Measurements from ENCODE around the gene TTC38.
A peak's percentile ranks its signal among the peaks of the same experiment; 100 is the strongest.

Gene TTC38

DNA sequence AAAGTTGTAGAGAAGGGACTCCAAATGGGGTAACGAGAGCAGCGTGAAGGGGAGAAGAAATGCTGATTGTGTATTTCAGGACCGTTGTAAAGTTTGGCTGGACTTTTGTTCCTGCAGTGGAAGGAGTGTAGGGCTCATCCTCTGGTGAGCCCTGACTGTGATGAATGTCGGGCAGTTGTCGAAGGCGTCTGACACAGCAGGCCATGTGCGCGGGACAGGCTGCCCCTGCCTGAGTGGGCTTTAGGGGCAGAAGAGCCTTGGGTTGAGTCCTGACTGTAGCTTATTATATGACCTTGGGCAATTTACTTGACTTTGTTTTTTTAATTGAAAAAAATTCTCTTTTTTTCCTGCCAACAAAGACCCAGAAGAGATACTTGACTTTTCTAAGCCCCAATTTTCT, 70.8 kb downstream of the TTC38 start:
- H3K36me3 ChIP-seq (ENCODE audit: insufficient read depth, low read length), result peaks cover 45% of the 10 kb centered on the region; the same call in 1 of the 2 replicates
- H3K9me2 ChIP-seq (replicated peaks; ENCODE audit: low read depth, low read length), result no peaks in the 10 kb centered on the region
- H2AFZ ChIP-seq (ENCODE audit: low read length), result no peak overlapping the region
- H3K4me3 ChIP-seq (ENCODE audit: low read length, poor library complexity, severe bottlenecking), result no peak overlapping the region
- no peak overlapping the region for H3K9ac ChIP-seq (ENCODE audit: low read depth, low read length, poor library complexity, severe bottlenecking)
- H3K9me3 ChIP-seq (ENCODE audit: insufficient read depth, low read depth, low read length), result no peaks in the 10 kb centered on the region
- peaks cover 18% of the 10 kb centered on the region for H4K20me1 ChIP-seq (ENCODE audit: insufficient read depth, low read length, poor library complexity, severe bottlenecking)
- H3K27me3 ChIP-seq (ENCODE audit: insufficient read depth, low read length, poor library complexity, severe bottlenecking), result peaks cover 4% of the 10 kb centered on the region
- H3K4me1 ChIP-seq (ENCODE audit: insufficient read depth, low read length, poor library complexity, severe bottlenecking), result peaks cover 25% of the 10 kb centered on the region
- peaks cover 4% of the 10 kb centered on the region for H3F3A ChIP-seq (ENCODE audit: low read depth)
- peaks cover 63% of the 10 kb centered on the region for H3K79me2 ChIP-seq (ENCODE audit: insufficient read depth, low read length)
- TF ChIP-seq EZH2phosphoT487 (IDR thresholded peaks at IDR 0.05; ENCODE audit: borderline replicate concordance), result no peak
- no peak for TF ChIP-seq CTCF (conservative IDR thresholded peaks at IDR 0.05; ENCODE audit: low read length)
- peak overlapping the region; percentile 97 for H3K4me2 ChIP-seq (ENCODE audit: low read depth, low read length, poor library complexity, severe bottlenecking)

DNA sequence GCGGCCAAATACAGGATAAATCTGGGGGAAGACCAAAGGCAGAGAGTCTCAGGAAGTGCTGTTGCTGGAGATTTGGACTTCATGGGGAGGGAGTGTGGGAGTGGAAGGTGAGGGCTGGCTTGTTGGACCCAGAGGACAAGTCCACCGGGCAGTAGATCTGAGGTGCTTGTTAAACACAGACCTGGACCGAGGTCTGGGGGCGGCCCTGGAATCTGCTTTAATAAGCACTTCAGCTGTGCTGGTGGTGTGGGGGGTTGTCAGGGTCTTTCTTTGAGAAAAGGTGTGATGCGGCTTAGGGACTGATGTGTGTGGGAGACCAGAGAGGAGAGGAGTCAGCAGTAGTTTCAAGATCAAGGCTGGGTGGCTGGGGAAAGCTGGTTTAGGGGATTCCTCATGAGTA, 72.1 kb downstream of the TTC38 start:
- Histone ChIP-seq H4K20me1 (ENCODE audit: insufficient read depth, low read length, poor library complexity, severe bottlenecking) (peaks cover 18% of the 10 kb centered on the region), H3K36me3 (ENCODE audit: insufficient read depth, low read length) (peaks cover 55% of the 10 kb centered on the region; the same call in 1 of the 2 replicates), H3K79me2 (ENCODE audit: insufficient read depth, low read length) (peaks cover 66% of the 10 kb centered on the region), H3K9ac (ENCODE audit: low read depth, low read length, poor library complexity, severe bottlenecking) (no peak overlapping the region), H3K9me3 (ENCODE audit: insufficient read depth, low read depth, low read length) (no peaks in the 10 kb centered on the region), H3F3A (ENCODE audit: low read depth) (no peaks in the 10 kb centered on the region), H3K4me1 (ENCODE audit: insufficient read depth, low read length, poor library complexity, severe bottlenecking) (peaks cover 25% of the 10 kb centered on the region), H3K27me3 (ENCODE audit: insufficient read depth, low read length, poor library complexity, severe bottlenecking) (peaks cover 4% of the 10 kb centered on the region), H3K4me3 (ENCODE audit: low read length, poor library complexity, severe bottlenecking) (no peak overlapping the region), H3K9me2 (replicated peaks; ENCODE audit: low read depth, low read length) (no peaks in the 10 kb centered on the region), H3K4me2 (ENCODE audit: low read depth, low read length, poor library complexity, severe bottlenecking) (no peak overlapping the region), H2AFZ (ENCODE audit: low read length) (no peak overlapping the region)
- TF ChIP-seq CTCF (conservative IDR thresholded peaks at IDR 0.05; ENCODE audit: low read length), result no peak
- TF ChIP-seq EZH2phosphoT487 (IDR thresholded peaks at IDR 0.05; ENCODE audit: borderline replicate concordance), result no peak

DNA sequence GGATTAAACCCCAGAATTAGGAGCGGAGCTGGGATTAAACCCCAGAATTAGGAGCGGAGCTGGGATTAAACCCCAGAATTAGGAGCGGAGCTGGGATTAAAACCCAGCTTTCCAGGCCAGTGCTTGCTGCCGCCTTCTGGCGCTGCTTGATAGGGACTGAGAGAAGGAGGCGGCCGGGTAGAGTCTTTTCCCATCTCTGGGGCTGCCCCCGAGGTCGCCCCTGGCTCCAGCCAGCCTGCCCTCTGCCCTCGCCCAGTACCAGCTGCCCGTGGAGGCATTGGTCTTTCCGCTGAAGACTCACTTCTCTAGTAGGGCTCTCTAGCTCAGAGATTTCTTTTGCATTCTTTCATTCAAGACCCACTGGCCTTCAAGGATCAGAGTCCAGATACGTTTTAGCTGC, 72.9 kb downstream of the TTC38 start:
- no peak overlapping the region for H2AFZ ChIP-seq (ENCODE audit: low read length)
- H3K9me2 ChIP-seq (replicated peaks; ENCODE audit: low read depth, low read length), result no peaks in the 10 kb centered on the region
- no peaks in the 10 kb centered on the region for H3K9me3 ChIP-seq (ENCODE audit: insufficient read depth, low read depth, low read length)
- H3K4me2 ChIP-seq (ENCODE audit: low read depth, low read length, poor library complexity, severe bottlenecking), result no peak overlapping the region
- H4K20me1 ChIP-seq (ENCODE audit: insufficient read depth, low read length, poor library complexity, severe bottlenecking), result peaks cover 18% of the 10 kb centered on the region
- TF ChIP-seq CTCF (conservative IDR thresholded peaks at IDR 0.05; ENCODE audit: low read length) (no peak), EZH2phosphoT487 (IDR thresholded peaks at IDR 0.05; ENCODE audit: borderline replicate concordance) (no peak)
- H3K4me3 ChIP-seq (ENCODE audit: low read length, poor library complexity, severe bottlenecking), result no peak overlapping the region
- H3K27me3 ChIP-seq (ENCODE audit: insufficient read depth, low read length, poor library complexity, severe bottlenecking), result peaks cover 4% of the 10 kb centered on the region
- no peak overlapping the region for H3K9ac ChIP-seq (ENCODE audit: low read depth, low read length, poor library complexity, severe bottlenecking)
- no peaks in the 10 kb centered on the region for H3F3A ChIP-seq (ENCODE audit: low read depth)
- H3K4me1 ChIP-seq (ENCODE audit: insufficient read depth, low read length, poor library complexity, severe bottlenecking), result peaks cover 21% of the 10 kb centered on the region
- peaks cover 61% of the 10 kb centered on the region for H3K79me2 ChIP-seq (ENCODE audit: insufficient read depth, low read length)
- peaks cover 62% of the 10 kb centered on the region; the same call in 1 of the 2 replicates for H3K36me3 ChIP-seq (ENCODE audit: insufficient read depth, low read length)
